ENCODE measurements around the gene VSIG10L.

The VSIG10L gene

GRCh38 chr19:51365211-51365964 lies 23.4 kb upstream of the VSIG10L start:
- peak; percentile 48 for DNase-seq (ENCODE audit: low read depth, low spot score)

- DNase-seq (ENCODE audit: low read depth, low spot score): no peak
These were observed 22.5 kb upstream of the VSIG10L start for GRCh38 chr19:51364200-51365106.

GRCh38 chr19:51361239-51361638 lies 19.3 kb upstream of the VSIG10L start:
- no peak for DNase-seq (ENCODE audit: low read depth, low spot score)

GRCh38 chr19:51359294-51359693 lies 17.4 kb upstream of the VSIG10L start:
- no peak for DNase-seq (ENCODE audit: low read depth, low spot score)

GRCh38 chr19:51357952-51358351 lies 16.0 kb upstream of the VSIG10L start:
- no peak for DNase-seq (ENCODE audit: low read depth, low spot score)

GRCh38 chr19:51356159-51356801 lies 14.3 kb upstream of the VSIG10L start:
- no peak for DNase-seq (ENCODE audit: low read depth, low spot score)

- peak; percentile 88 for DNase-seq (ENCODE audit: low read depth, low spot score)
These were observed 12.8 kb upstream of the VSIG10L start for GRCh38 chr19:51354742-51355148.

GRCh38 chr19:51354103-51354741 lies 12.3 kb upstream of the VSIG10L start:
- DNase-seq (ENCODE audit: low read depth, low spot score): peak; percentile 52

GRCh38 chr19:51352783-51353360 lies 10.9 kb upstream of the VSIG10L start:
- DNase-seq (ENCODE audit: low read depth, low spot score): no peak

GRCh38 chr19:51351266-51351990 lies 9.5 kb upstream of the VSIG10L start:
- no peak for DNase-seq (ENCODE audit: low read depth, low spot score)

GRCh38 chr19:51347209-51347928 lies 5.4 kb upstream of the VSIG10L start:
- DNase-seq (ENCODE audit: low read depth, low spot score): no peak

GRCh38 chr19:51346742-51347141 lies 4.8 kb upstream of the VSIG10L start:
- no peak for DNase-seq (ENCODE audit: low read depth, low spot score)

- no peak for DNase-seq (ENCODE audit: low read depth, low spot score)
These were observed 3.2 kb upstream of the VSIG10L start for GRCh38 chr19:51345076-51345620.

GRCh38 chr19:51342631-51343569 lies 961 bp upstream of the VSIG10L start:
- no peak for DNase-seq (ENCODE audit: low read depth, low spot score)

GRCh38 chr19:51341066-51341465 lies 873 bp downstream of the VSIG10L start:
- no peak for DNase-seq (ENCODE audit: low read depth, low spot score)

GRCh38 chr19:51339687-51340656 lies 2.0 kb downstream of the VSIG10L start:
- peak; percentile 97 for DNase-seq (ENCODE audit: low read depth, low spot score)

- peak; percentile 91 for DNase-seq (ENCODE audit: low read depth, low spot score)
These were observed 2.6 kb downstream of the VSIG10L start for GRCh38 chr19:51339313-51339686.

All from ELF-1 (cell line).